Measurements from ENCODE around the gene ZEB2.

ZEB2 gene

GRCh38 chr2:144470816-144471215 lies 49.1 kb downstream of the ZEB2 start:
- no peak for DNase-seq (ENCODE audit: low spot score)

GRCh38 chr2:144470334-144470733 lies 49.6 kb downstream of the ZEB2 start:
- no peak for DNase-seq (ENCODE audit: low spot score)

GRCh38 chr2:144469798-144470197 lies 50.1 kb downstream of the ZEB2 start:
- DNase-seq (ENCODE audit: low spot score) = no peak

- DNase-seq (ENCODE audit: low spot score) = no peak
Measured at GRCh38 chr2:144468823-144469595, 50.9 kb downstream of the ZEB2 start.

GRCh38 chr2:144467502-144468137 lies 52.3 kb downstream of the ZEB2 start:
- DNase-seq (ENCODE audit: low spot score) = no peak

GRCh38 chr2:144466637-144467036 lies 53.3 kb downstream of the ZEB2 start:
- DNase-seq (ENCODE audit: low spot score) = no peak

GRCh38 chr2:144465749-144466148 lies 54.2 kb downstream of the ZEB2 start:
- no peak for DNase-seq (ENCODE audit: low spot score)

- no peak for DNase-seq (ENCODE audit: low spot score)
Measured at GRCh38 chr2:144464730-144465129, 55.2 kb downstream of the ZEB2 start.

- DNase-seq (ENCODE audit: low spot score) = no peak
Measured at GRCh38 chr2:144463266-144463665, 56.7 kb downstream of the ZEB2 start.

- no peak for DNase-seq (ENCODE audit: low spot score)
Measured at GRCh38 chr2:144462266-144462665, 57.7 kb downstream of the ZEB2 start.

- DNase-seq (ENCODE audit: low spot score) = no peak
Measured at GRCh38 chr2:144461308-144461766, 58.6 kb downstream of the ZEB2 start.

- DNase-seq (ENCODE audit: low spot score) = no peak
Measured at GRCh38 chr2:144460727-144461307, 59.1 kb downstream of the ZEB2 start.

GRCh38 chr2:144459937-144460336 lies 60.0 kb downstream of the ZEB2 start:
- no peak for DNase-seq (ENCODE audit: low spot score)

GRCh38 chr2:144459286-144459685 lies 60.6 kb downstream of the ZEB2 start:
- no peak for DNase-seq (ENCODE audit: low spot score)

GRCh38 chr2:144458541-144458940 lies 61.4 kb downstream of the ZEB2 start:
- no peak for DNase-seq (ENCODE audit: low spot score)

GRCh38 chr2:144456680-144457079 lies 63.2 kb downstream of the ZEB2 start:
- peak; percentile 38 for DNase-seq (ENCODE audit: low spot score)

GRCh38 chr2:144455987-144456386 lies 63.9 kb downstream of the ZEB2 start:
- peak; percentile 32 for DNase-seq (ENCODE audit: low spot score)

- no peak for DNase-seq (ENCODE audit: low spot score)
Measured at GRCh38 chr2:144454466-144455287, 65.2 kb downstream of the ZEB2 start.

GRCh38 chr2:144453486-144454158 lies 66.3 kb downstream of the ZEB2 start:
- no peak for DNase-seq (ENCODE audit: low spot score)

- DNase-seq (ENCODE audit: low spot score) = no peak
Measured at GRCh38 chr2:144452989-144453336, 67.0 kb downstream of the ZEB2 start.

- DNase-seq (ENCODE audit: low spot score) = peak; percentile 68
Measured at GRCh38 chr2:144452169-144452988, 67.5 kb downstream of the ZEB2 start.
